ENCODE data around the gene BTNL9. TPM values are rescaled to one million over a fixed set of nuclear protein-coding genes. Genes with fewer than 3 reads are reported as not detected.

Gene BTNL9
- total and polyA plus RNA-seq, 9 of the 15 experiments (the other 6 are each of a cell fraction or from before 2014, with no cell fraction given), result 3.7 to 86.7 (median 29.4) TPM

GRCh38 chr5:181028032-181028819 is 11.8 kb upstream of the BTNL9 start (continued):
- TF ChIP-seq ZMIZ1 (IDR thresholded peaks at IDR 0.05; ENCODE audit: low read depth in 2 of 2, low read length in 2 of 2) (peak in 1 of 2 experiments; percentile 78; a peak in 2 of 4 replicates), EP300 (IDR thresholded peaks at IDR 0.05; ENCODE audit: low read length) (peak; percentile 51), ZNF592 (IDR thresholded peaks at IDR 0.05) (peak; percentile 40; the same call in 1 of the 2 replicates), SMARCA5 (IDR thresholded peaks at IDR 0.05) (0 out of 2 replicates have a peak, but pooled peaks have one; percentile 49), TCF3 (CRISPR knock-in tag; IDR thresholded peaks at IDR 0.05) (peak; percentile 58), TAF1 (IDR thresholded peaks at IDR 0.05; ENCODE audit: control insufficient read depth, extremely low read depth, insufficient read depth, low read length, severe bottlenecking) (peak; percentile 89), ZNF785 (CRISPR knock-in tag; IDR thresholded peaks at IDR 0.05) (no peak), SMAD2 (IDR thresholded peaks at IDR 0.05; ENCODE audit: low read depth, low read length) (no peak), ELF2 (CRISPR knock-in tag; IDR thresholded peaks at IDR 0.05) (no peak), YY1 (IDR thresholded peaks at IDR 0.05; ENCODE audit: borderline replicate concordance in 1 of 3, control insufficient read depth in 1 of 3, extremely low read depth in 1 of 3, insufficient read depth in 3 of 3, insufficient read length in 1 of 3, insufficient replicate concordance in 2 of 3, low read depth in 1 of 3, low read length in 2 of 3) (peak in 1 of 3 experiments; percentile 23), RBBP5 (IDR thresholded peaks at IDR 0.05; ENCODE audit: borderline replicate concordance, insufficient read depth, low read length, poor library complexity, severe bottlenecking) (no peak), MXI1 (IDR thresholded peaks at IDR 0.05; ENCODE audit: low read depth, low read length) (peak; percentile 94), NRF1 (conservative IDR thresholded peaks at IDR 0.05 in 1 of 2, IDR thresholded peaks at IDR 0.05 in 1 of 2) (peak; percentile 38 to 64; a peak in 3 of 4 replicates), COPS2 (conservative IDR thresholded peaks at IDR 0.05) (no peak), SRF (CRISPR knock-in tag; IDR thresholded peaks at IDR 0.05) (peak in 1 of 2 experiments; percentile 72; a peak in 2 of 4 replicates), TEAD1 (CRISPR knock-in tag; IDR thresholded peaks at IDR 0.05) (0 out of 4 replicates have a peak, but pooled peaks of 1 of the 2 experiments have one; percentile 31), FOXK1 (CRISPR knock-in tag; IDR thresholded peaks at IDR 0.05; ENCODE audit: borderline replicate concordance) (peak; percentile 42; the same call in 1 of the 2 replicates), ZBTB17 (CRISPR knock-in tag; IDR thresholded peaks at IDR 0.05) (no peak), SMAD4 (CRISPR knock-in tag; conservative IDR thresholded peaks at IDR 0.05) (peak; percentile 65)
